Sigmoid colon (tissue), 7 donors: ENCODE measurements around the gene CCDC107. TPM values are rescaled to one million over a fixed set of nuclear protein-coding genes. Genes with fewer than 3 reads are reported as not detected.
A peak's percentile ranks its signal among the peaks of the same experiment; 100 is the strongest.

ENCODE experiments used
- DNase-seq: peaks from one replicate; pipeline ENCODE4 v3.0.0-alpha.2; 2019
- H3K27ac ChIP-seq, 4 donors: fragments of 200-600 bp; sonication (generic); one replicate each; pipeline ENCODE4 v1.5.1; 2016 to 2019; ENCODE audit warnings: mild to moderate bottlenecking in 1 of 4
- H3K27me3 ChIP-seq, 3 donors: fragments of 200-600 bp; sonication (generic); one replicate each; pipeline ENCODE4 v1.5.1; 2019; ENCODE audit warnings: mild to moderate bottlenecking in 1 of 3
- H3K36me3 ChIP-seq, 4 donors: fragments of 200-600 bp; sonication (generic); one replicate each; pipeline ENCODE4 v1.5.1; 2016 to 2019
- H3K4me1 ChIP-seq, 4 donors: fragments of 200-600 bp; sonication (generic); one replicate each; pipeline ENCODE4 v1.5.1; 2017 to 2019
- H3K4me3 ChIP-seq, 4 donors: fragments of 200-600 bp; sonication (generic); one replicate each; pipeline ENCODE4 v1.5.1; 2017 to 2019; ENCODE audit warnings: mild to moderate bottlenecking in 2 of 4, moderate library complexity in 1 of 4
- H3K9me3 ChIP-seq, 4 donors: fragments of 200-600 bp in 3 of 4; sonication (generic) in 3 of 4; one replicate each; pipeline versions ENCODE4 v1.5.1 to v1.6.1; 2013 to 2019
- EP300 ChIP-seq, 4 donors: sonication (generic); formaldehyde crosslinking; IDR thresholded peaks; one replicate each; pipeline ENCODE4 v1.6.1; 2017; ENCODE audit warnings: antibody characterized with exemption in 4 of 4
- POLR2A ChIP-seq, 2 donors: fragments of 450-650 bp; IDR thresholded peaks; one replicate each; pipeline ENCODE4 v1.6.1; 2016; ENCODE audit warnings: antibody characterized with exemption in 2 of 2, mild to moderate bottlenecking in 2 of 2, moderate library complexity in 2 of 2
- POLR2AphosphoS5 ChIP-seq, 4 donors: sonication (generic); formaldehyde crosslinking; IDR thresholded peaks; one replicate each; pipeline ENCODE4 v1.6.1; 2017; ENCODE audit warnings: antibody characterized with exemption in 4 of 4
- WGBS, 2 donors: extraction: QIAGEN DNeasy Blood & Tissue Kit; methylation state at CpG; one replicate each; pipeline ENCODE4 v1.1.7; 2013; 5-methylcytosine and 5-hydroxymethylcytosine counted together
- intact Hi-C: fragments of 100-400 bp; cut with DNase I; formaldehyde crosslinking; loops from one replicate; pipeline ENCODE4 v1.15.1; 2023
- polyA plus RNA-seq, 3 donors: library from polyadenylated mRNA; stranded (reverse); fragments of 200-250 nt; gene quantifications; one replicate each; pipeline ENCODE4 v1.2.3, GENCODE V29; 2013
- total RNA-seq, 4 donors: library from RNA; depleted of rRNA; stranded (reverse); fragments of >200 nt; gene quantifications; one replicate each; pipeline ENCODE4 v1.1.0, GENCODE V29; 2016
- TF ChIP-seq, protein P1 (sequence below), 4 experiments: fragments of 450-650 bp in 3 of 4; fragments of 200-600 bp in 1 of 4; IDR thresholded peaks; one replicate each; pipeline ENCODE4 v1.5.1; 2016 to 2019; ENCODE audit warnings: antibody characterized with exemption in 4 of 4, mild to moderate bottlenecking in 3 of 4, moderate library complexity in 2 of 4
- donor health status: healthy with polysubstance abuse.
- donor health status: Bipolar disorder and iron deficiency.
- donor health status: healthy.

CCDC107 gene
- total and polyA plus RNA-seq, 7 donors, result 21.3 to 112 (median 70.6) TPM

- Histone ChIP-seq H3K9me3 (no peaks in the 10 kb centered on the region), H3K4me1 (peaks cover 0 to 46% (median 42%) of the 10 kb centered on the region in 4 donors), H3K27ac (peak overlapping the region; percentile 97 to 98 (median 98)), H3K27me3 (no peaks in the 10 kb centered on the region), H3K4me3 (peak overlapping the region; percentile 27 to 58 (median 48)), H3K36me3 (peaks cover 0 to 7% (median 5%) of the 10 kb centered on the region in 4 donors)
- DNase-seq, result no peak
- TF ChIP-seq EP300 (IDR thresholded peaks at IDR 0.05), result no peak
- TF ChIP-seq POLR2A (IDR thresholded peaks at IDR 0.05), result no peak
- TF ChIP-seq, protein P1, sequence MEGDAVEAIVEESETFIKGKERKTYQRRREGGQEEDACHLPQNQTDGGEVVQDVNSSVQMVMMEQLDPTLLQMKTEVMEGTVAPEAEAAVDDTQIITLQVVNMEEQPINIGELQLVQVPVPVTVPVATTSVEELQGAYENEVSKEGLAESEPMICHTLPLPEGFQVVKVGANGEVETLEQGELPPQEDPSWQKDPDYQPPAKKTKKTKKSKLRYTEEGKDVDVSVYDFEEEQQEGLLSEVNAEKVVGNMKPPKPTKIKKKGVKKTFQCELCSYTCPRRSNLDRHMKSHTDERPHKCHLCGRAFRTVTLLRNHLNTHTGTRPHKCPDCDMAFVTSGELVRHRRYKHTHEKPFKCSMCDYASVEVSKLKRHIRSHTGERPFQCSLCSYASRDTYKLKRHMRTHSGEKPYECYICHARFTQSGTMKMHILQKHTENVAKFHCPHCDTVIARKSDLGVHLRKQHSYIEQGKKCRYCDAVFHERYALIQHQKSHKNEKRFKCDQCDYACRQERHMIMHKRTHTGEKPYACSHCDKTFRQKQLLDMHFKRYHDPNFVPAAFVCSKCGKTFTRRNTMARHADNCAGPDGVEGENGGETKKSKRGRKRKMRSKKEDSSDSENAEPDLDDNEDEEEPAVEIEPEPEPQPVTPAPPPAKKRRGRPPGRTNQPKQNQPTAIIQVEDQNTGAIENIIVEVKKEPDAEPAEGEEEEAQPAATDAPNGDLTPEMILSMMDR (IDR thresholded peaks at IDR 0.05), result no peak
- no peak for TF ChIP-seq POLR2AphosphoS5 (IDR thresholded peaks at IDR 0.05)
- intact Hi-C loops, result loop anchor here (1.0 kb wide), 1 partner anchor 24 kb away; the partner anchor contains the start of gene TPM2
- 10 to 28% methylated on average over 5 of the region's 5 CpGs for WGBS, 2 donors
Observed at GRCh38 chr9:35665471-35665818, 7.4 kb downstream of the CCDC107 start.

DNA sequence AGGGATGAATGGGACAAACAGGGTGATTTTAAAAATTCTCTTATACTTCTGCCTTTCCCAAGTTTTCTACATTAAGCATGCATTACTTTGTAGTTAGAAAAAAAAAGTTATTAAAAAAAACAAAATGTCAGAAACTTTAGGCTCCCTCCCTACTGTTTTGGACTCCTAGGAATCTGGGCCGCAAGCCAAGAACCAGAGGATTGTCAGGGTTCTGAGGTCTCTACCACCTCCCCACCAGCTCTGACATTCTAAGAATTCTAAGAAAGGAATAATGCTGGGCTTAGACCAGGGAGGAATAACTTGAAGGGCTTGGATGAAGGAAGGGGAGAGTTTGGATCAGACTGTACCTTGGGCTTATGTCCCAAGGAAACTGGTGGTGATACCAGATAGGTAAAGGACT, 8.0 kb downstream of the CCDC107 start:
- H3K27me3 ChIP-seq, result no peaks in the 10 kb centered on the region
- no peak for TF ChIP-seq EP300 (IDR thresholded peaks at IDR 0.05)
- TF ChIP-seq POLR2AphosphoS5 (IDR thresholded peaks at IDR 0.05), result no peak
- TF ChIP-seq, protein P1 (IDR thresholded peaks at IDR 0.05), result no peak
- no peak for TF ChIP-seq POLR2A (IDR thresholded peaks at IDR 0.05)
- peak overlapping the region in 2 of 4 donors; percentile 97 to 98 for H3K27ac ChIP-seq
- no peak overlapping the region for H3K4me3 ChIP-seq
- peaks cover 0 to under 1% (median 0%) of the 10 kb centered on the region in 4 donors for H3K36me3 ChIP-seq
- H3K4me1 ChIP-seq, result peaks cover 0 to 40% (median 36%) of the 10 kb centered on the region in 4 donors
- intact Hi-C loops, result loop anchor here (1.0 kb wide), 1 partner anchor 9 kb away; no protein-coding TSS in a partner anchor
- 91 to 92% methylated on average over 1 of the region's 1 CpG for WGBS, 2 donors
- no peaks in the 10 kb centered on the region for H3K9me3 ChIP-seq
- DNase-seq, result no peak

- no peak overlapping the region for H3K4me3 ChIP-seq
- peak overlapping the region in 1 of 4 donors; percentile 98 for H3K27ac ChIP-seq
- H3K4me1 ChIP-seq, result peaks cover 0 to 35% (median 31%) of the 10 kb centered on the region in 4 donors
- no peaks in the 10 kb centered on the region for H3K27me3 ChIP-seq
- no peak for DNase-seq
- intact Hi-C loops, result loop anchor here (1.0 kb wide), 1 partner anchor 9 kb away; no protein-coding TSS in a partner anchor
- WGBS, 2 donors, result 78 to 89% methylated on average over 5 of the region's 5 CpGs
- no peaks in the 10 kb centered on the region for H3K9me3 ChIP-seq
- TF ChIP-seq POLR2AphosphoS5 (IDR thresholded peaks at IDR 0.05) (no peak), EP300 (IDR thresholded peaks at IDR 0.05) (no peak)
- TF ChIP-seq, protein P1 (IDR thresholded peaks at IDR 0.05), result no peak
- no peaks in the 10 kb centered on the region for H3K36me3 ChIP-seq
Observed at GRCh38 chr9:35666549-35666948, 8.5 kb downstream of the CCDC107 start.

DNA sequence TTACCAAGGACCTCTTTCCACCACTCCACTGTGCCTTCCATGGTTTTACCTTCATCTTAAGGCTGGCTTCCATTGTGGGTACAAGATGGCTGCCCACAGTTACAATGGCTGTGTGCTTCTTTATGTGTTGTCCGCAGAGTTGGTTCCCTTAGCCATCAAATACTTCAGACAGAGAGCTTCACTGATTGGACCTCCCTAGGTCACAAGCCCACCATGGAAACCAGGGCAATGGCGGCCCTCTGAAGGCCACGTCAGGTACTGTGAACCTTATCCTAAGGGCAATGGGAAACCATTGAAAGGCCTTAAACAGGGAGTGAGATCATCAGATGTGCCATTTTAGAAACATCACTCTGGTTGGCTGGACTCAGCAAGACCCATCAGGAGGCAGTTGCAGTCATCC, 9.8 kb downstream of the CCDC107 start:
- intact Hi-C loops, result no loop called here
- H3K4me1 ChIP-seq, result peaks cover 0 to 24% (median 21%) of the 10 kb centered on the region in 4 donors

More for the DNA sequence above, 9.8 kb downstream of the CCDC107 start:
- Histone ChIP-seq H3K9me3 (no peaks in the 10 kb centered on the region), H3K27ac (no peak overlapping the region), H3K27me3 (no peaks in the 10 kb centered on the region), H3K4me3 (no peak overlapping the region), H3K36me3 (no peaks in the 10 kb centered on the region)
- WGBS, 2 donors, result 96 to 98% methylated on average over 3 of the region's 3 CpGs
- no peak for DNase-seq
- TF ChIP-seq, protein P1 (IDR thresholded peaks at IDR 0.05), result no peak
- no peak for TF ChIP-seq EP300 (IDR thresholded peaks at IDR 0.05)
- no peak for TF ChIP-seq POLR2A (IDR thresholded peaks at IDR 0.05)
- TF ChIP-seq POLR2AphosphoS5 (IDR thresholded peaks at IDR 0.05), result no peak
